ENCODE results near the gene PRLR. TPM values are rescaled to one million over a fixed set of nuclear protein-coding genes. Genes with fewer than 3 reads are reported as not detected.

The PRLR gene
- total and polyA plus RNA-seq, 2 of the 8 experiments (the other 6 are each of a cell fraction or from before 2014, with no cell fraction given) = 0.53 to 2.5 TPM

- Histone ChIP-seq H3K79me2 (ENCODE audit: control insufficient read depth in 1 of 2, insufficient read depth in 2 of 2, low read length in 2 of 2) (no peaks in the 10 kb centered on the region), H3K9ac (replicated peaks in 1 of 4; ENCODE audit: extremely low read depth in 1 of 4, low read depth in 3 of 4, low read length in 3 of 4) (no peak overlapping the region), H2BK120ac (replicated peaks; ENCODE audit: low read depth, low read length) (no peak overlapping the region), H3K14ac (ENCODE audit: insufficient read length) (no peak overlapping the region), H3K4ac (replicated peaks; ENCODE audit: insufficient read length, low read depth, low read length) (no peak overlapping the region), H2AK5ac (ENCODE audit: low read depth, low read length) (no peak overlapping the region), H3K4me1 (replicated peaks in 1 of 4; ENCODE audit: control insufficient read depth in 3 of 4, insufficient read depth in 4 of 4, low read length in 3 of 4) (no peaks in the 10 kb centered on the region), H2BK20ac (ENCODE audit: low read length) (no peak overlapping the region), H2AFZ (ENCODE audit: low read length) (peak overlapping the region; percentile 46; the same call in 1 of the 2 replicates), H3K56ac (replicated peaks; ENCODE audit: insufficient read length, low read depth, low read length) (no peak overlapping the region), H3K79me1 (ENCODE audit: low read depth, low read length) (no peaks in the 10 kb centered on the region), H3K23ac (ENCODE audit: insufficient read length) (no peak overlapping the region), H4K8ac (ENCODE audit: extremely low read depth, insufficient read depth, low read length) (no peak overlapping the region), H3K4me2 (ENCODE audit: insufficient read depth in 1 of 2, low read depth in 2 of 2, low read length in 2 of 2) (no peak overlapping the region), H3K4me3 (ENCODE audit: extremely low read depth in 1 of 4, insufficient read depth in 2 of 4, low read depth in 3 of 4, low read length in 4 of 4) (no peak overlapping the region), H3K18ac (ENCODE audit: extremely low read depth, low read length) (no peak overlapping the region), H3K27ac (ENCODE audit: low read depth, low read length) (no peak overlapping the region), H3K23me2 (ENCODE audit: low read depth, low read length) (no peaks in the 10 kb centered on the region), H4K5ac (ENCODE audit: insufficient read length, low read depth, low read length) (no peak overlapping the region), H4K91ac (replicated peaks; ENCODE audit: insufficient read length, low read length) (no peak overlapping the region), H2BK15ac (ENCODE audit: low read length) (no peak overlapping the region), H4K20me1 (replicated peaks in 1 of 2; ENCODE audit: control insufficient read depth in 1 of 2, insufficient read depth in 2 of 2, low read length in 2 of 2) (no peaks in the 10 kb centered on the region), H3K36me3 (ENCODE audit: control insufficient read depth in 2 of 4, insufficient read depth in 4 of 4, low read length in 3 of 4) (no peaks in the 10 kb centered on the region), H3K9me3 (ENCODE audit: insufficient read depth in 2 of 2, low read depth in 1 of 2, low read length in 1 of 2) (0 out of 4 replicates have a peak, but pooled peaks cover 0 to 6% of the 10 kb centered on the region in 2 experiments), H3K27me3 (replicated peaks in 1 of 4; ENCODE audit: control insufficient read depth in 3 of 4, extremely low read depth in 1 of 4, insufficient read depth in 3 of 4, low read length in 3 of 4) (no peaks in the 10 kb centered on the region), H2BK5ac (ENCODE audit: low read depth, low read length) (no peak overlapping the region), H2BK12ac (ENCODE audit: low read depth, low read length) (no peak overlapping the region)
- DNase-seq (ENCODE audit: low read depth in 1 of 2, low spot score in 2 of 2) (no peak), FAIRE-seq (no peak)
- CTCF ChIA-PET (ENCODE audit: partially characterized antibody) = interaction anchor here (1.0 kb wide), 1 partner anchor 324 kb away, joined by 3 read pairs; no protein-coding TSS in a partner anchor
- no peak for TF ChIP-seq SRF (IDR thresholded peaks at IDR 0.05; ENCODE audit: low read depth, low read length)
- TF ChIP-seq YY1 (IDR thresholded peaks at IDR 0.05; ENCODE audit: low read depth, low read length) = no peak
- TF ChIP-seq NANOG (IDR thresholded peaks at IDR 0.05; ENCODE audit: insufficient read depth, low read depth, low read length, poor library complexity, severe bottlenecking) = no peak
- no peak for TF ChIP-seq TCF12 (IDR thresholded peaks at IDR 0.05; ENCODE audit: low read depth, low read length)
- no peak for TF ChIP-seq GTF2F1 (IDR thresholded peaks at IDR 0.05; ENCODE audit: borderline replicate concordance, low read depth, low read length)
- WGBS, 2 experiments (ENCODE audit: extremely low coverage in 1 of 2, insufficient coverage in 1 of 2, insufficient read length in 1 of 2, insufficient replicate concordance in 2 of 2, low coverage in 1 of 2, low lambda C conversion rate in 2 of 2, missing lambda C conversion rate in 1 of 2) = 77% methylated on average over 2 of the region's 2 CpGs; no CpG with 5 or more reads in 1 of the 2 experiments
- POLR2A ChIA-PET (ENCODE audit: partially characterized antibody) = no interaction called here
Observed at GRCh38 chr5:35274839-35275509, 44.7 kb upstream of the PRLR start.
